Peyer's patch (tissue), 4 donors: ENCODE results near the gene FOXO1.

Source experiments
- CTCF ChIP-seq, 6 experiments: fragments of 450-650 bp in 4 of 6; fragments of 200-600 bp in 2 of 6; sonication (generic) in 1 of 6; IDR thresholded peaks; one replicate each; pipeline ENCODE4 v1.5.1; 2017 to 2019; ENCODE audit warnings: antibody characterized with exemption in 6 of 6, mild to moderate bottlenecking in 3 of 6, moderate library complexity in 1 of 6
- POLR2A ChIP-seq, 2 donors: fragments of 450-650 bp; IDR thresholded peaks; one replicate each; pipeline ENCODE4 v1.5.1; 2017; ENCODE audit warnings: antibody characterized with exemption in 2 of 2, mild to moderate bottlenecking in 2 of 2, moderate library complexity in 2 of 2

- TF ChIP-seq CTCF (IDR thresholded peaks at IDR 0.05): no peak
- no peak for TF ChIP-seq POLR2A (IDR thresholded peaks at IDR 0.05)
Observed at GRCh38 chr13:40673414-40673813, 7.0 kb upstream of the FOXO1 start.
